AG04450 (cell line): ENCODE data around the gene GPR132. TPM values are rescaled to one million over a fixed set of nuclear protein-coding genes. Genes with fewer than 3 reads are reported as not detected.
A peak's percentile ranks its signal among the peaks of the same experiment; 100 is the strongest.

Experiments used
- CTCF ChIA-PET: fragments of 300-600, 350-600 bp; formaldehyde crosslinking; extraction: SDS; loops from one replicate; lab custom pipeline; 2022; ENCODE audit warnings: antibody characterized with exemption, inconsistent platforms; lab: Charles Lee
- POLR2A ChIA-PET: fragments of 350-600 bp; formaldehyde crosslinking; extraction: SDS; loops from one replicate; lab custom pipeline; 2021; ENCODE audit warnings: antibody characterized with exemption, inconsistent platforms; lab: Yijun Ruan, JAX
- DNase-seq: peaks from one replicate; pipeline ENCODE4 v3.0.0-alpha.2; 2011; ENCODE audit warnings: low read depth, low spot score
- H3K27ac ChIP-seq: one replicate; pipeline ENCODE4 v1.5.1; 2012; ENCODE audit warnings: low read depth, low read length, control low read depth
- H3K27me3 ChIP-seq: one replicate; pipeline ENCODE4 v1.6.0; 2012; ENCODE audit warnings: low read length; ENCODE audit not compliant: control insufficient read depth, insufficient read depth
- H3K4me3 ChIP-seq: 2 replicates; pipeline ENCODE4 v1.5.1; 2011; ENCODE audit warnings: mild to moderate bottlenecking, low read depth, low read length, control low read depth
- H3K9me3 ChIP-seq: 2 replicates; pipeline ENCODE4 v1.5.1; 2012; ENCODE audit warnings: low read length; ENCODE audit not compliant: control insufficient read depth, insufficient read depth
- CTCF ChIP-seq: IDR thresholded peaks from 2 replicates; pipeline ENCODE4 v1.5.1; 2011; ENCODE audit warnings: low read depth, low read length, control low read depth, inconsistent platforms
- polyA plus RNA-seq: library from polyadenylated mRNA; depleted of rRNA; stranded (reverse); fragments of >200 nt; gene quantifications from 2 replicates; pipeline ENCODE4 v1.2.3, GENCODE V29; 2011

The GPR132 gene
- polyA plus RNA-seq, 1 experiment, result 0.07 TPM

- no peak for DNase-seq
- Histone ChIP-seq H3K27me3 (no peaks in the 10 kb centered on the region), H3K9me3 (peaks cover 4% of the 10 kb centered on the region; the same call in 1 of the 2 replicates), H3K27ac (no peak overlapping the region), H3K4me3 (peak overlapping the region; percentile 82)
- ChIA-PET POLR2A (interaction anchor here (0.7 kb wide), 1 partner anchor 22 kb away, joined by 5 read pairs; no protein-coding TSS in a partner anchor), CTCF (interaction anchor here (1.4 kb wide), 1 partner anchor 64 kb away, joined by 3 read pairs; no protein-coding TSS in a partner anchor)
- no peak for TF ChIP-seq CTCF
These were observed 43.0 kb downstream of the GPR132 start for GRCh38 chr14:105022276-105022670.

GRCh38 chr14:105021656-105022275 is 43.5 kb downstream of the GPR132 start:
- ChIA-PET POLR2A (interaction anchor here (0.7 to 1.2 kb wide), 2 partner anchors 22 to 33 kb away, joined by 4 to 5 read pairs; no protein-coding TSS in a partner anchor), CTCF (no interaction called here)
- Histone ChIP-seq H3K27me3 (no peaks in the 10 kb centered on the region), H3K4me3 (peak overlapping the region; percentile 82), H3K9me3 (peaks cover under 1% of the 10 kb centered on the region; the same call in 1 of the 2 replicates), H3K27ac (peak overlapping the region; percentile 82)
- 0 out of 2 replicates have a peak, but pooled peaks have one; percentile 5 for TF ChIP-seq CTCF
- DNase-seq, result no peak

- ChIA-PET POLR2A (interaction anchor here (0.6 to 1.3 kb wide), 8 partner anchors 9 to 280 kb away, joined by 3 to 11 read pairs (median 4); partner anchors contain the start of genes BRF1 and CLBA1), CTCF (interaction anchor here (1.0 kb wide), 1 partner anchor 25 kb away, joined by 5 read pairs; no protein-coding TSS in a partner anchor)
- H3K4me3 ChIP-seq, result peak within 1 kb of the TSS; percentile 82
- no peaks in the 10 kb centered on the region for H3K27me3 ChIP-seq
- H3K27ac ChIP-seq, result peak within 1 kb of the TSS; percentile 82
- no peak for TF ChIP-seq CTCF
- no peaks in the 10 kb centered on the region for H3K9me3 ChIP-seq
- peak; percentile 81 for DNase-seq
These were observed 44.2 kb downstream of the GPR132 start, which contains the start of gene CDCA4 for GRCh38 chr14:105020815-105021655. CDCA4 (minus strand) TSS chr14:105021083; CDS start chr14:105011929, 9,154 bp downstream.

- CTCF ChIA-PET, result interaction anchor here (1.0 to 2.2 kb wide), 3 partner anchors 26 to 44 kb away, joined by 5 to 10 read pairs (median 5); no protein-coding TSS in a partner anchor
- no peak for TF ChIP-seq CTCF
- Histone ChIP-seq H3K9me3 (no peaks in the 10 kb centered on the region), H3K27ac (peak overlapping the region; percentile 31), H3K27me3 (no peaks in the 10 kb centered on the region), H3K4me3 (peak overlapping the region; percentile 80)
- DNase-seq, result no peak
- POLR2A ChIA-PET, result interaction anchor here (0.9 to 1.3 kb wide), 4 partner anchors 25 to 46 kb away, joined by 3 to 7 read pairs (median 6); partner anchors contain the start of gene CLBA1
These were observed 45.1 kb downstream of the GPR132 start for GRCh38 chr14:105019861-105020814.
